ENCODE measurements around the gene DUOXA1. TPM values are rescaled to one million over a fixed set of nuclear protein-coding genes. Genes with fewer than 3 reads are reported as not detected.

Gene DUOXA1, protein sequence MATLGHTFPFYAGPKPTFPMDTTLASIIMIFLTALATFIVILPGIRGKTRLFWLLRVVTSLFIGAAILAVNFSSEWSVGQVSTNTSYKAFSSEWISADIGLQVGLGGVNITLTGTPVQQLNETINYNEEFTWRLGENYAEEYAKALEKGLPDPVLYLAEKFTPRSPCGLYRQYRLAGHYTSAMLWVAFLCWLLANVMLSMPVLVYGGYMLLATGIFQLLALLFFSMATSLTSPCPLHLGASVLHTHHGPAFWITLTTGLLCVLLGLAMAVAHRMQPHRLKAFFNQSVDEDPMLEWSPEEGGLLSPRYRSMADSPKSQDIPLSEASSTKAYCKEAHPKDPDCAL
- not detected in 2 replicates for total RNA-seq (2012; rRNA removed)
- 0.02 TPM in 1 of 2 replicates, not detected in the other for polyA plus RNA-seq (2012; rRNA removed)
- 0.02 and 0.10 TPM in 2 replicates for polyA plus RNA-seq (2012; cell fraction: cytosol; rRNA removed)
- 0.06 and 0.07 TPM in 2 replicates for polyA plus RNA-seq (2012; cell fraction: nucleus; rRNA removed; ENCODE audit: low replicate concordance)
- Bru-seq, nascent RNA, result percentile 7 among the genes with signal in this experiment
- BruChase-seq, experiment 1, labeled RNA remaining after a 6-hour chase, result percentile 30 among the genes with signal in this experiment
- percentile 27 among the genes with signal in this experiment for BruChase-seq, experiment 2, labeled RNA remaining after a 2-hour chase
- long read RNA-seq, result 0 reads

DNA sequence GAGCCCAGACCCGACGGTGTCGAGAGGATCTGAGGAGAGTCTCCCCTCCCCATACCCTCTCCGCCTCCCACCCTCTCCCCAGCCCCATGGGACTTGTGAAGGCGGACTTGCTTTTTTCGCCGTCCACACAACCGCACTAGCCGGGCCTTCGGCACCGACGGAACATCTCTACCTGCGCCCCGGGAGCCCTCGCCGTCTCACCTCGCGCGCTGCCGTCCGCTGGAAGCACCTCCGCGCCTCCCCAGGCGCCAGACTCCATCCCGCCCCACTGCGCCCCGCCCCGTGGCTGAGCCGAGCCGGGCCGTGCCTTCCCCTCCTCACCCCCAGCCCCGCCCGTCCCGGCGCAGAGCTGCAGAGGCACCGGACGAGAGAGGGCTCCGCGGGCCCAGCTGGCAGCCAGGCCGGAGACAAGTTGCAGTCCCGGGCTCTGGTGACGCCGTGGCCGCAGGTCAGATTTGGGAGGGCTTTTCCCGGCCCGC is at the start of gene DUOXA1, which contains the start of gene DUOX1:
Gene DUOXA1, minus strand, starts transcription at position 229 of the 479 bp plus-strand sequence. CDS start 6,865 bp downstream, outside the sequence.
Gene DUOX1, plus strand, starts transcription at position 344 of the 479 bp plus-strand sequence. CDS start 1,973 bp downstream, outside the sequence.
- in situ Hi-C loops (cut with MboI; ENCODE audit: low sequenced_read_pairs), result no loop called here

More for the DNA sequence above, at the start of gene DUOXA1, which contains the start of gene DUOX1:
- H4K8ac ChIP-seq (ENCODE audit: low read depth in 2 of 2, low read length in 2 of 2), result no peak within 1 kb of the TSS
- dilution Hi-C loops (cut with HindIII; ENCODE audit: low sequenced_read_pairs, unreplicated experiment) (no loop called here), intact Hi-C loops (cut with micrococcal nuclease) (no loop called here)
- H2BK120ac ChIP-seq (ENCODE audit: low read depth, low read length), result no peak within 1 kb of the TSS
- H2AFZ ChIP-seq (replicated peaks; ENCODE audit: low read length, poor library complexity), result peak within 1 kb of the TSS; percentile 54
- no peaks in the 10 kb centered on the region for H3K79me1 ChIP-seq (ENCODE audit: low read depth in 1 of 2, low read length in 2 of 2)
- peaks cover under 1% of the 10 kb centered on the region; the same call in 1 of the 2 replicates for H3K9me3 ChIP-seq (ENCODE audit: control insufficient read depth, insufficient read depth, low read length)
- no peak within 1 kb of the TSS for H4K91ac ChIP-seq (ENCODE audit: insufficient read depth, low read depth, low read length)
- no peak within 1 kb of the TSS for H2BK20ac ChIP-seq (ENCODE audit: low read depth, low read length)
- no peaks in the 10 kb centered on the region for H3K36me3 ChIP-seq (ENCODE audit: control insufficient read depth, insufficient read depth, low read length)
- no peaks in the 10 kb centered on the region for H3K9me1 ChIP-seq (ENCODE audit: insufficient read depth, low read length)
- no peak within 1 kb of the TSS for H3K56ac ChIP-seq (ENCODE audit: extremely low read depth, insufficient read depth, low read length)
- no peak within 1 kb of the TSS for H4K5ac ChIP-seq (ENCODE audit: low read depth, low read length)
- ATAC-seq (ENCODE audit: low read depth) (peak; percentile 62), DNase-seq (no peak)
- ChIA-PET CTCF (no interaction called here), POLR2A (ENCODE audit: unreplicated experiment) (interaction anchor here (0.6 kb wide), 1 partner anchor 272 kb away, joined by 4 read pairs; a partner anchor contains a TSS)
- H3K14ac ChIP-seq (replicated peaks; ENCODE audit: low read depth, low read length), result no peak within 1 kb of the TSS
- H2BK15ac ChIP-seq (ENCODE audit: low read depth, low read length), result no peak within 1 kb of the TSS
- no peak within 1 kb of the TSS for H3K23ac ChIP-seq (ENCODE audit: low read depth, low read length)
- no peak within 1 kb of the TSS; the same call in 1 of the 2 replicates for H3K4me2 ChIP-seq (ENCODE audit: low read depth, low read length)
- BruUV-seq (replicated peaks), result no TSS peak
- no peak within 1 kb of the TSS for H2AK9ac ChIP-seq (replicated peaks; ENCODE audit: low read depth, low read length, poor library complexity)
- no peak within 1 kb of the TSS for H2AK5ac ChIP-seq (ENCODE audit: low read depth, low read length)
- H3K18ac ChIP-seq (ENCODE audit: low read depth, low read length), result no peak within 1 kb of the TSS
- 0% methylated on average over 4 of the region's 46 CpGs; no CpG with 5 or more reads in 1 of the 2 experiments for WGBS, 2 experiments (ENCODE audit: extremely low coverage in 2 of 2, insufficient read length in 1 of 2)
- H3K4me1 ChIP-seq (ENCODE audit: control insufficient read depth, insufficient read depth, low read length), result no peaks in the 10 kb centered on the region; the same call in 1 of the 2 replicates
- no peak within 1 kb of the TSS for H2BK5ac ChIP-seq (ENCODE audit: low read depth, low read length, poor library complexity, severe bottlenecking)
- H3K4me3 ChIP-seq (ENCODE audit: insufficient read depth, low read depth, low read length), result no peak within 1 kb of the TSS
- H3K27ac ChIP-seq (ENCODE audit: insufficient read depth, low read length), result no peak within 1 kb of the TSS
- no peaks in the 10 kb centered on the region for H4K20me1 ChIP-seq (ENCODE audit: insufficient read depth, low read length)
- H3K4ac ChIP-seq (ENCODE audit: low read depth, low read length), result no peak within 1 kb of the TSS
- peaks cover 82% of the 10 kb centered on the region for H3K27me3 ChIP-seq (ENCODE audit: control insufficient read depth, insufficient read depth, low read length)
- TF ChIP-seq RFX5 (IDR thresholded peaks at IDR 0.05; ENCODE audit: low read depth, low read length) (no peak), RCOR1 (IDR thresholded peaks at IDR 0.05; ENCODE audit: insufficient replicate concordance, low read length) (no peak)
- no peak within 1 kb of the TSS for H3K9ac ChIP-seq (ENCODE audit: low read depth, low read length)

Data from IMR-90 (cell line).